Ascending aorta (tissue), 2 donors: Measurements from ENCODE around the gene ELMO1. TPM values are rescaled to one million over a fixed set of nuclear protein-coding genes. Genes with fewer than 3 reads are reported as not detected.

Experiments
- DNase-seq, 2 donors: peaks; one replicate each; pipeline ENCODE4 v3.0.0-alpha.2; 2019; ENCODE audit warnings: low spot score in 2 of 2
- H3K27ac ChIP-seq, 2 donors: fragments of 200-600 bp; sonication (generic); one replicate each; pipeline ENCODE4 v1.5.1; 2016 to 2017; ENCODE audit warnings: mild to moderate bottlenecking in 1 of 2
- H3K27me3 ChIP-seq: fragments of 200-600 bp; sonication (generic); one replicate; pipeline ENCODE4 v1.5.1; 2017
- H3K36me3 ChIP-seq, 2 donors: fragments of 200-600 bp; sonication (generic); one replicate each; pipeline ENCODE4 v1.5.1; 2016
- H3K4me1 ChIP-seq, 2 donors: fragments of 200-600 bp; sonication (generic); one replicate each; pipeline ENCODE4 v1.5.1; 2016 to 2017; ENCODE audit warnings: mild to moderate bottlenecking in 1 of 2
- H3K4me3 ChIP-seq, 2 donors: fragments of 200-600 bp; sonication (generic); one replicate each; pipeline ENCODE4 v1.5.1; 2016 to 2017; ENCODE audit warnings: mild to moderate bottlenecking in 1 of 2
- H3K9me3 ChIP-seq, 2 donors: fragments of 200-600 bp; sonication (generic); one replicate each; pipeline ENCODE4 v1.5.1; 2016
- intact Hi-C: fragments of 100-400 bp; cut with DNase I; formaldehyde crosslinking; loops from one replicate; pipeline ENCODE4 v1.15.1; 2023
- total RNA-seq: library from RNA; depleted of rRNA; stranded (reverse); fragments of >200 nt; gene quantifications from one replicate; pipeline ENCODE4 v1.1.0, GENCODE V29; 2016
- TF ChIP-seq, protein P1 (sequence below), 3 experiments: fragments of 200-600 bp in 2 of 3; fragments of 450-650 bp in 1 of 3; sonication (generic) in 2 of 3; IDR thresholded peaks; one replicate each; pipeline ENCODE4 v1.5.1; 2016 to 2019; ENCODE audit warnings: antibody characterized with exemption in 3 of 3, mild to moderate bottlenecking in 1 of 3, moderate library complexity in 1 of 3

Gene ELMO1
- total RNA-seq, 1 donor from 2014 or later = 40.8 TPM

DNA sequence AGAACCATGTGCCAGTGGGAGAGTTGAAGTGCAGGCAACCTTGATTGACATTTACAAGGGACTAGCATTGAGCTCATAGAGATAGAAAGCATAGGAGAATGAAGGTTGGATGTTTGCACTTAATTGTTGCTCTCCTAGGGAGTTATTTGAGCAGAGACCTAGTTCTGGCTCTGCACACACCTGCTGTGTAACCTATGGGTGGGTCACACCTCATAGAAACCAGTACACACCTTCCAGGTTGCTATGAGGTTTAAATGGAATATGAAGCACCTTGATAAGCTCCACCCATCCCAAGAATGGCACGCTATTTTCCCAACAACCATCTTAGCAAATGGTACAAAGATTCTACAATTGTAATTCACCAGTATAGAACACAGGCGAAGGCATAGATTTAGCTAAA lies 638.2 kb downstream of the ELMO1 start:
- H3K27ac ChIP-seq = no peak overlapping the region

DNA sequence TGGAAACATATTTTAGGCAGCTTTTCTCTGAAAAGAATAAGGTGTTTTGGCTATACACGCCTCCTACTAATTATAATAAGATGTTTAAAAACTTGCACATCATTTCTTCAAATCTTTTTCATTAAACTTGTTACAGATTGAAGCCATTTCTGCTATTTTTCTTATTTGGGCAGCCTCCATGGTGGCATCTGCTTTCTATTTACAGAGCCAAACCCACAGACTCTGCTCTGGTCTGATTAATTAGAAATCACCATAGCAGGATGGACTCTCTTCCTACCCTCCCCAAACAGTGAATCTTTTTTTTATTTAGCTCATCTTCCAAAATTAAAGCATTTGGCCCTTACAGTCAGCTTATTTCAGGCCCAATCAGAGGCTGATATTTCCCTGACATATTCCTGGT lies 638.6 kb downstream of the ELMO1 start:
- Histone ChIP-seq H3K4me3 (no peak overlapping the region), H3K9me3 (no peaks in the 10 kb centered on the region), H3K36me3 (no peaks in the 10 kb centered on the region), H3K27ac (no peak overlapping the region), H3K4me1 (no peaks in the 10 kb centered on the region), H3K27me3 (no peaks in the 10 kb centered on the region)
- DNase-seq = no peak
- TF ChIP-seq, protein P1, sequence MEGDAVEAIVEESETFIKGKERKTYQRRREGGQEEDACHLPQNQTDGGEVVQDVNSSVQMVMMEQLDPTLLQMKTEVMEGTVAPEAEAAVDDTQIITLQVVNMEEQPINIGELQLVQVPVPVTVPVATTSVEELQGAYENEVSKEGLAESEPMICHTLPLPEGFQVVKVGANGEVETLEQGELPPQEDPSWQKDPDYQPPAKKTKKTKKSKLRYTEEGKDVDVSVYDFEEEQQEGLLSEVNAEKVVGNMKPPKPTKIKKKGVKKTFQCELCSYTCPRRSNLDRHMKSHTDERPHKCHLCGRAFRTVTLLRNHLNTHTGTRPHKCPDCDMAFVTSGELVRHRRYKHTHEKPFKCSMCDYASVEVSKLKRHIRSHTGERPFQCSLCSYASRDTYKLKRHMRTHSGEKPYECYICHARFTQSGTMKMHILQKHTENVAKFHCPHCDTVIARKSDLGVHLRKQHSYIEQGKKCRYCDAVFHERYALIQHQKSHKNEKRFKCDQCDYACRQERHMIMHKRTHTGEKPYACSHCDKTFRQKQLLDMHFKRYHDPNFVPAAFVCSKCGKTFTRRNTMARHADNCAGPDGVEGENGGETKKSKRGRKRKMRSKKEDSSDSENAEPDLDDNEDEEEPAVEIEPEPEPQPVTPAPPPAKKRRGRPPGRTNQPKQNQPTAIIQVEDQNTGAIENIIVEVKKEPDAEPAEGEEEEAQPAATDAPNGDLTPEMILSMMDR (IDR thresholded peaks at IDR 0.05) = no peak
- intact Hi-C loops = no loop called here

More for the DNA sequence above, 638.2 kb downstream of the ELMO1 start:
- Histone ChIP-seq H3K36me3 (no peaks in the 10 kb centered on the region), H3K4me1 (no peaks in the 10 kb centered on the region), H3K9me3 (no peaks in the 10 kb centered on the region), H3K4me3 (no peak overlapping the region), H3K27me3 (no peaks in the 10 kb centered on the region)
- intact Hi-C loops = no loop called here
- TF ChIP-seq, protein P1 (IDR thresholded peaks at IDR 0.05) = no peak
- no peak for DNase-seq

DNA sequence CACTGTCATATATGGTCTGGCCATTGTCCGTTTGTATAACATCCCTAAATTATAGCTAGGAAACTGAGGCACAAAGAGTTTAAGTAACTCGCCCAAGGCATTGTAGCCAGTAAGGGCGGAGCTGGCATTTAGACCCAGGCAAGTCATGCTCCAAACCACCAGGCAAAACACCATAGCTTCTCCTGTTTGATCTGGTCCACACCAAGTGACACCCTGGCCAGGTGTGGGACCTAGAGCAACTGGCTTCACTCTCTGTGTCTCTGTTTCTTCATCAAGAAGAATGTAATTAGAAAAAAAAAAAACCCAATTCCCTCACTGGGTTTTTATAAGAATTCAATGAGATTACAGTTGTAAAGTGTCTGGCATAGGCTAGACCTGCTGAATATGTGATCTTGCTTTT lies 639.2 kb downstream of the ELMO1 start:
- Histone ChIP-seq H3K27ac (no peak overlapping the region), H3K4me3 (no peak overlapping the region), H3K27me3 (no peaks in the 10 kb centered on the region), H3K4me1 (no peaks in the 10 kb centered on the region), H3K36me3 (no peaks in the 10 kb centered on the region), H3K9me3 (no peaks in the 10 kb centered on the region)
- TF ChIP-seq, protein P1 (IDR thresholded peaks at IDR 0.05) = no peak
- DNase-seq = no peak
- intact Hi-C loops = no loop called here

DNA sequence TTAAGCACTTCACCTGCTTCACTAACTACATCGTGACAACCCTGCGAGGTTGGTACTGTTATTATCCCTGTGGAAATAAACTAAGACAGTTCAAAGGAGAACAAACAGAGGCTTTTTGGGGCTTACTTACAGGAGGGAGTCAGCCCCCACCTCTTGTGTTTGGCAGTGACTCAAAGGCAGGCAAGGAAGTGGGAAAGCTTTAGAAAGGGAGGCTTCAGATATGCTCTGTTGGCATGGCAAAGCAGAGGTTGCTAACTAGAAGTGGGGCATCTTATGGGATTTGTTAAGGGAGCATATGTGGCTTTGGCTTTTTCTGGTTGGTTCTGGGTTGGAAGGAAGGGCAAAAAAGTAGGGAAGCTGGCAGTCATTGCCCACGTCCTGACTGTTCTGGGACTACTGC lies 639.6 kb downstream of the ELMO1 start:
- Histone ChIP-seq H3K9me3 (no peaks in the 10 kb centered on the region), H3K4me1 (no peaks in the 10 kb centered on the region), H3K36me3 (no peaks in the 10 kb centered on the region), H3K4me3 (no peak overlapping the region), H3K27me3 (no peaks in the 10 kb centered on the region), H3K27ac (no peak overlapping the region)
- intact Hi-C loops = no loop called here
- TF ChIP-seq, protein P1 (IDR thresholded peaks at IDR 0.05) = no peak
- DNase-seq = no peak

DNA sequence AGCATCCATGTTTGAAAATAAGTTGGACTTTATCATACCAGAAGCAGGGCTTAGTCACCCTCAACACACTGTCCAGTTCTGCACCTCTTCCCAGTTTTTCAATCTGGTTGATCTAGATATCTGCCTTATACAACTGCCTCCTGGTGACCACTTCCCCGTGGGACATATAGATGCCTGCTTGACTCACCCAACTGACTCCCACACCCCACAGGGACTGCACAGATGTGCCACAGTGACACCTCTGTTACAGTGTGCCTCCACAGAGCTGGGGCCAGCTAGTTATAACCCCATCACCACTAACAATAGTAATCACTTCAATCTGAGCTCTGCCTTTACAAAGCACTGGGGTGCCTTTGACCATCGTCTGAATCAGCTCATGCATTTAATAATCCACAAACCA lies 641.8 kb downstream of the ELMO1 start:
- Histone ChIP-seq H3K9me3 (no peaks in the 10 kb centered on the region), H3K27me3 (no peaks in the 10 kb centered on the region), H3K27ac (no peak overlapping the region), H3K36me3 (no peaks in the 10 kb centered on the region), H3K4me1 (no peaks in the 10 kb centered on the region), H3K4me3 (no peak overlapping the region)
- TF ChIP-seq, protein P1 (IDR thresholded peaks at IDR 0.05) = no peak
- intact Hi-C loops = no loop called here
- DNase-seq = no peak

Other genes starting within 250 kb of the ELMO1 start
- not detected for gene GPR141, start 234.9 kb upstream of the ELMO1 start, total RNA-seq